ENCODE measurements around the gene PDP2. TPM values are rescaled to one million over a fixed set of nuclear protein-coding genes. Genes with fewer than 3 reads are reported as not detected.

PDP2 gene
- total RNA-seq, 4 donors from 2014 or later: 4.9 to 36.2 (median 11.5) TPM

DNA sequence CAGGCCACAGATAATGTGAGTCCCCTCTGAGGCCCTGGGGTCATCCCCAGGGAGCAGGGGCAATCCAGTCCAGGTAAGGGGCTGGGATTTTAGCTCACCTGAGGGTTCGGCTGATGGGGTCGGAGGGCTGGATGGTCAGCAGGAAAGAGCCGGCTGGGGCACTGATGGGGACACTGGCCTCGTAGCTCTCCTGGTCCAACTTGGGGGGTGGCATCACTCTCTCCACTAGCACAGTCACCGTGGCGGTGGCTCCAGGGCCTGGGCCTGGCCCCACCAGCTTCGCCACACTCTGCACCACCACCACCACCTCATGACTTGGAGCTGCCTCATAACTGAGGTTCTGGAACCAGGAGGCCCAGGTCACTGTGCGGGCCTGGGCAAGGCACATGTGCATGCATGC, 31.5 kb downstream of the PDP2 start:
- Histone ChIP-seq H3K4me3 (no peak overlapping the region), H3K36me3 (no peaks in the 10 kb centered on the region), H3K27me3 (no peaks in the 10 kb centered on the region), H3K4me1 (no peaks in the 10 kb centered on the region), H3K27ac (no peak overlapping the region), H3K9me3 (no peaks in the 10 kb centered on the region)
- DNase-seq: no peak
- intact Hi-C loops (cut with DNase I; ENCODE audit: low total_unique reads): no loop called here
- in situ Hi-C loops (cut with MboI; ENCODE audit: low pct_ligation_motif_present in 1 of 4, low pct_unique_long_range_greater_than_20kb in 1 of 4, low sequenced_read_pairs in 3 of 4): no loop called here
- TF ChIP-seq POLR2AphosphoS5 (IDR thresholded peaks at IDR 0.05): no peak
- 98% methylated on average over 7 of the region's 8 CpGs; no CpG with 5 or more reads in 1 of the 2 donors for WGBS, 2 donors (ENCODE audit: low coverage in 1 of 2)

- in situ Hi-C loops (cut with MboI; ENCODE audit: low pct_ligation_motif_present in 1 of 4, low pct_unique_long_range_greater_than_20kb in 1 of 4, low sequenced_read_pairs in 3 of 4) (no loop called here), intact Hi-C loops (cut with DNase I; ENCODE audit: low total_unique reads) (no loop called here)
- Histone ChIP-seq H3K27ac (no peak overlapping the region), H3K36me3 (no peaks in the 10 kb centered on the region), H3K4me1 (no peaks in the 10 kb centered on the region), H3K4me3 (no peak overlapping the region), H3K27me3 (no peaks in the 10 kb centered on the region), H3K9me3 (no peaks in the 10 kb centered on the region)
- WGBS, 2 donors (ENCODE audit: low coverage in 1 of 2): 75% methylated on average over 10 of the region's 10 CpGs; no CpG with 5 or more reads in 1 of the 2 donors
- no peak for DNase-seq
- TF ChIP-seq EP300 (IDR thresholded peaks at IDR 0.05; ENCODE audit: low read depth) (no peak), CTCF (IDR thresholded peaks at IDR 0.05) (no peak), POLR2AphosphoS5 (IDR thresholded peaks at IDR 0.05) (no peak), POLR2A (IDR thresholded peaks at IDR 0.05) (no peak)
These were observed 32.8 kb downstream of the PDP2 start for GRCh38 chr16:66913081-66913480.

DNA sequence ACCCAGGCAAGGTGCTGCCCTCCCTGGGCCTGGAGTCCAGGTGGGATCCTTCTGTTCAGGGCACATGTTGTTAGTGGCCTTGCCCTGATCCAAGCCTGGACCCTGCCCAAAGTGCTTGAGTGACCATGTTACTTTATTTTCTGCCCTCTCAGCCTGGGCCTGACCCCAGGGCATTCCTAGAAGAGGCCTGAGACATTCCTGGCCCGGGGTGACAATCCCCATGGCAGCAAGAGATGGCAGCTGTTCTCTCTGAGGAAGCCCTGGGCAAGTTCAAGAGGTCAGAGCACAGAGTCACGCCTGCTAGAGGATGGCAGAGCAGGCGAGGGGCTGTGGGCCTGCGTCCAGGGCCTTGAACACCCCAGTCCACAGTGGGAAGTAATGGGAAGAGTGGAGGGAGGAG, 33.4 kb downstream of the PDP2 start:
- H3K27me3 ChIP-seq: no peaks in the 10 kb centered on the region
- no peak overlapping the region for H3K27ac ChIP-seq
- no peaks in the 10 kb centered on the region for H3K36me3 ChIP-seq
- H3K9me3 ChIP-seq: no peaks in the 10 kb centered on the region
- WGBS, 2 donors (ENCODE audit: low coverage in 1 of 2): 78% methylated on average over 4 of the region's 4 CpGs; no CpG with 5 or more reads in 1 of the 2 donors
- in situ Hi-C loops (cut with MboI; ENCODE audit: low pct_ligation_motif_present in 1 of 4, low pct_unique_long_range_greater_than_20kb in 1 of 4, low sequenced_read_pairs in 3 of 4): no loop called here
- peaks cover 0 to 2% (median 1%) of the 10 kb centered on the region in 4 donors for H3K4me1 ChIP-seq
- DNase-seq: no peak
- intact Hi-C loops (cut with DNase I; ENCODE audit: low total_unique reads): no loop called here
- no peak overlapping the region for H3K4me3 ChIP-seq
- TF ChIP-seq CTCF (IDR thresholded peaks at IDR 0.05) (no peak), POLR2A (IDR thresholded peaks at IDR 0.05) (no peak), EP300 (IDR thresholded peaks at IDR 0.05; ENCODE audit: low read depth) (no peak), POLR2AphosphoS5 (IDR thresholded peaks at IDR 0.05) (no peak)

GRCh38 chr16:66914541-66914940, 34.2 kb downstream of the PDP2 start:
- WGBS, 2 donors (ENCODE audit: low coverage in 1 of 2): 94 to 95% methylated on average over 6 to 7 of the region's 7 CpGs

More at GRCh38 chr16:66914541-66914940, 34.2 kb downstream of the PDP2 start:
- intact Hi-C loops (cut with DNase I; ENCODE audit: low total_unique reads): no loop called here
- Histone ChIP-seq H3K36me3 (no peaks in the 10 kb centered on the region), H3K9me3 (no peaks in the 10 kb centered on the region), H3K4me3 (no peak overlapping the region), H3K27ac (no peak overlapping the region), H3K27me3 (no peaks in the 10 kb centered on the region), H3K4me1 (peaks cover 0 to 9% (median 6%) of the 10 kb centered on the region in 4 donors)
- in situ Hi-C loops (cut with MboI; ENCODE audit: low pct_ligation_motif_present in 1 of 4, low pct_unique_long_range_greater_than_20kb in 1 of 4, low sequenced_read_pairs in 3 of 4): no loop called here
- TF ChIP-seq EP300 (IDR thresholded peaks at IDR 0.05; ENCODE audit: low read depth): no peak
- no peak for TF ChIP-seq CTCF (IDR thresholded peaks at IDR 0.05)
- TF ChIP-seq POLR2AphosphoS5 (IDR thresholded peaks at IDR 0.05): no peak
- TF ChIP-seq POLR2A (IDR thresholded peaks at IDR 0.05): no peak
- no peak for DNase-seq

Data from transverse colon (tissue), 4 donors.